Naive B cell (primary cell): ENCODE data around the gene MCTP2. TPM values are rescaled to one million over a fixed set of nuclear protein-coding genes. Genes with fewer than 3 reads are reported as not detected.
A peak's percentile ranks its signal among the peaks of the same experiment; 100 is the strongest.

Source experiments
- ATAC-seq, 2 donors: fragments of 150-1000 bp; cut with Tn5 transposase; 2 replicates each; pipeline ENCODE4 v1.10.0; 2021; ENCODE audit warnings: low read depth in 2 of 2, mild to moderate bottlenecking in 2 of 2, moderate library complexity in 2 of 2
- DNase-seq: peaks from one replicate; pipeline ENCODE4 v3.0.0; 2022
- H3K27ac Mint-ChIP-seq, 6 donors: one replicate each; pipeline ENCODE4 v1.8.0; 2020 to 2022; ENCODE audit warnings: mild to moderate bottlenecking in 6 of 6, mixed read lengths in 6 of 6, moderate library complexity in 5 of 6, inconsistent platforms in 2 of 6
- H3K27me3 Mint-ChIP-seq, 3 donors: one replicate each; pipeline ENCODE4 v1.8.0; 2021 to 2022; ENCODE audit warnings: mixed read lengths in 3 of 3, mild to moderate bottlenecking in 1 of 3
- H3K36me3 Mint-ChIP-seq, 2 donors: one replicate each; pipeline ENCODE4 v1.8.0; 2020 to 2022; ENCODE audit warnings: mixed read lengths in 2 of 2, inconsistent platforms in 1 of 2, mild to moderate bottlenecking in 1 of 2
- H3K4me1 Mint-ChIP-seq, 3 donors: one replicate each; pipeline ENCODE4 v1.8.0; 2020 to 2022; ENCODE audit warnings: mixed read lengths in 3 of 3, inconsistent platforms in 1 of 3, mild to moderate bottlenecking in 1 of 3, moderate library complexity in 1 of 3
- H3K4me3 Mint-ChIP-seq, 8 donors: one replicate each; pipeline ENCODE4 v1.8.0; 2020 to 2022; ENCODE audit warnings: mild to moderate bottlenecking in 8 of 8, mixed read lengths in 8 of 8, moderate library complexity in 8 of 8, inconsistent platforms in 2 of 8
- H3K9me3 Mint-ChIP-seq, 7 donors: one replicate each; pipeline ENCODE4 v1.8.0; 2020 to 2022; ENCODE audit warnings: mixed read lengths in 7 of 7, mild to moderate bottlenecking in 5 of 7, inconsistent platforms in 2 of 7, moderate library complexity in 1 of 7
- polyA plus RNA-seq, 6 donors: library from polyadenylated mRNA; unstranded; fragments of 300-500 nt; fragmentation: Illumina TruSeq; gene quantifications; one replicate each; pipeline ENCODE4 v1.2.3, GENCODE V29; 2021; ENCODE audit warnings: low read depth in 6 of 6

MCTP2 gene
- polyA plus RNA-seq, 6 donors from 2014 or later: 12.7 to 30.5 (median 17.5) TPM

GRCh38 chr15:94277485-94277884 lies 46.1 kb downstream of the MCTP2 start:
- no peak overlapping the region for H3K4me3 Mint-ChIP-seq

GRCh38 chr15:94279736-94280135 lies 48.4 kb downstream of the MCTP2 start:
- Mint-ChIP-seq H3K4me1 (peaks cover 49 to 60% (median 56%) of the 10 kb centered on the region in 3 donors), H3K9me3 (peaks cover 2 to 16% (median 6%) of the 10 kb centered on the region in 7 donors), H3K27me3 (no peaks in the 10 kb centered on the region), H3K36me3 (peaks cover 25 to 27% of the 10 kb centered on the region in 2 donors), H3K27ac (peak overlapping the region in 2 of 6 donors; percentile 62 to 78), H3K4me3 (peak overlapping the region in 1 of 8 donors; percentile 26)
- ATAC-seq: no peak
- DNase-seq: no peak

More at GRCh38 chr15:94277485-94277884, 46.1 kb downstream of the MCTP2 start:
- ATAC-seq: no peak
- no peak for DNase-seq
- Mint-ChIP-seq H3K4me1 (peaks cover 45 to 47% (median 47%) of the 10 kb centered on the region in 3 donors), H3K9me3 (peaks cover 2 to 20% (median 11%) of the 10 kb centered on the region in 7 donors), H3K27me3 (no peaks in the 10 kb centered on the region), H3K27ac (peak overlapping the region in 1 of 6 donors; percentile 67), H3K36me3 (peaks cover 23 to 32% of the 10 kb centered on the region in 2 donors)

- Mint-ChIP-seq H3K4me1 (peaks cover 48 to 59% (median 56%) of the 10 kb centered on the region in 3 donors), H3K36me3 (peaks cover 24 to 27% of the 10 kb centered on the region in 2 donors), H3K9me3 (peaks cover 2 to 15% (median 6%) of the 10 kb centered on the region in 7 donors), H3K4me3 (peak overlapping the region in 4 of 8 donors; percentile 25 to 64 (median 38)), H3K27me3 (no peaks in the 10 kb centered on the region), H3K27ac (peak overlapping the region in 4 of 6 donors; percentile 25 to 63 (median 45))
- no peak for DNase-seq
- ATAC-seq: no peak
These were observed 48.9 kb downstream of the MCTP2 start for GRCh38 chr15:94280301-94280700.

- Mint-ChIP-seq H3K27ac (peak overlapping the region in 4 of 6 donors; percentile 55 to 80 (median 68)), H3K36me3 (peaks cover 24 to 27% of the 10 kb centered on the region in 2 donors), H3K4me1 (peaks cover 63 to 80% (median 73%) of the 10 kb centered on the region in 3 donors), H3K27me3 (no peaks in the 10 kb centered on the region), H3K4me3 (peak overlapping the region in 4 of 8 donors; percentile 5 to 58 (median 28)), H3K9me3 (peaks cover 2 to 15% (median 6%) of the 10 kb centered on the region in 7 donors)
- ATAC-seq (no peak), DNase-seq (no peak)
These were observed 51.2 kb downstream of the MCTP2 start for GRCh38 chr15:94282269-94283250.

GRCh38 chr15:94286583-94286982 lies 55.2 kb downstream of the MCTP2 start:
- H3K36me3 Mint-ChIP-seq: peaks cover 9 to 13% of the 10 kb centered on the region in 2 donors
- ATAC-seq (no peak), DNase-seq (no peak)
- H3K27me3 Mint-ChIP-seq: no peaks in the 10 kb centered on the region
- H3K27ac Mint-ChIP-seq: peak overlapping the region; percentile 93 to 98 (median 97)
- peaks cover 58 to 80% (median 68%) of the 10 kb centered on the region in 3 donors for H3K4me1 Mint-ChIP-seq
- H3K9me3 Mint-ChIP-seq: peaks cover 0 to 8% (median 4%) of the 10 kb centered on the region in 7 donors
- peak overlapping the region; percentile 6 to 92 (median 72) for H3K4me3 Mint-ChIP-seq

- Mint-ChIP-seq H3K4me1 (peaks cover 60 to 77% (median 69%) of the 10 kb centered on the region in 3 donors), H3K9me3 (no peaks in the 10 kb centered on the region), H3K27ac (peak overlapping the region; percentile 93 to 98 (median 97)), H3K4me3 (peak overlapping the region; percentile 77 to 92 (median 88)), H3K27me3 (no peaks in the 10 kb centered on the region), H3K36me3 (peaks cover 0 to under 1% of the 10 kb centered on the region in 2 donors)
- peak; percentile 97 to 98 for ATAC-seq
- peak; percentile 86 for DNase-seq
These were observed 56.5 kb downstream of the MCTP2 start for GRCh38 chr15:94287794-94288246.

GRCh38 chr15:94290730-94291129 lies 59.4 kb downstream of the MCTP2 start:
- Mint-ChIP-seq H3K4me1 (peaks cover 55 to 83% (median 75%) of the 10 kb centered on the region in 3 donors), H3K4me3 (peak overlapping the region; percentile 20 to 82 (median 70))

GRCh38 chr15:94293411-94294402 lies 62.3 kb downstream of the MCTP2 start:
- peak overlapping the region in 6 of 8 donors; percentile 17 to 81 (median 55) for H3K4me3 Mint-ChIP-seq
- DNase-seq (no peak), ATAC-seq (peak in 1 of 2 donors; percentile 10)
- no peaks in the 10 kb centered on the region for H3K9me3 Mint-ChIP-seq
- peak overlapping the region; percentile 60 to 98 (median 75) for H3K27ac Mint-ChIP-seq
- peaks cover 0 to 5% of the 10 kb centered on the region in 2 donors for H3K36me3 Mint-ChIP-seq
- H3K4me1 Mint-ChIP-seq: peaks cover 51 to 81% (median 67%) of the 10 kb centered on the region in 3 donors
- no peaks in the 10 kb centered on the region for H3K27me3 Mint-ChIP-seq

More at GRCh38 chr15:94290730-94291129, 59.4 kb downstream of the MCTP2 start:
- Mint-ChIP-seq H3K36me3 (no peaks in the 10 kb centered on the region), H3K27me3 (no peaks in the 10 kb centered on the region), H3K27ac (peak overlapping the region; percentile 78 to 94 (median 92)), H3K9me3 (no peaks in the 10 kb centered on the region)
- no peak for DNase-seq
- ATAC-seq: no peak

- no peak for DNase-seq
- peaks cover 0 to 5% of the 10 kb centered on the region in 2 donors for H3K36me3 Mint-ChIP-seq
- peak overlapping the region in 3 of 8 donors; percentile 38 to 81 (median 57) for H3K4me3 Mint-ChIP-seq
- H3K4me1 Mint-ChIP-seq: peaks cover 50 to 82% (median 67%) of the 10 kb centered on the region in 3 donors
- H3K27ac Mint-ChIP-seq: peak overlapping the region; percentile 56 to 98 (median 75)
- no peak for ATAC-seq
- H3K9me3 Mint-ChIP-seq: no peaks in the 10 kb centered on the region
- no peaks in the 10 kb centered on the region for H3K27me3 Mint-ChIP-seq
These were observed 63.2 kb downstream of the MCTP2 start for GRCh38 chr15:94294556-94294955.

- Mint-ChIP-seq H3K4me1 (peaks cover 51 to 82% (median 68%) of the 10 kb centered on the region in 3 donors), H3K4me3 (peak overlapping the region in 3 of 8 donors; percentile 10 to 57 (median 38)), H3K27me3 (no peaks in the 10 kb centered on the region), H3K9me3 (no peaks in the 10 kb centered on the region), H3K27ac (peak overlapping the region in 5 of 6 donors; percentile 28 to 93 (median 77)), H3K36me3 (peaks cover 0 to 5% of the 10 kb centered on the region in 2 donors)
- ATAC-seq (no peak), DNase-seq (no peak)
These were observed 63.9 kb downstream of the MCTP2 start for GRCh38 chr15:94295275-94295674.

- Mint-ChIP-seq H3K27me3 (no peaks in the 10 kb centered on the region), H3K27ac (peak overlapping the region; percentile 80 to 97 (median 91)), H3K4me1 (peaks cover 50 to 78% (median 67%) of the 10 kb centered on the region in 3 donors), H3K36me3 (peaks cover 0 to 12% of the 10 kb centered on the region in 2 donors), H3K9me3 (no peaks in the 10 kb centered on the region), H3K4me3 (peak overlapping the region in 5 of 8 donors; percentile 27 to 77 (median 59))
- DNase-seq (no peak), ATAC-seq (no peak)
These were observed 65.4 kb downstream of the MCTP2 start for GRCh38 chr15:94296717-94297116.

- Mint-ChIP-seq H3K27ac (peak overlapping the region; percentile 80 to 97 (median 91)), H3K4me1 (peaks cover 48 to 80% (median 67%) of the 10 kb centered on the region in 3 donors), H3K27me3 (no peaks in the 10 kb centered on the region), H3K9me3 (peaks cover 0 to 3% (median 0%) of the 10 kb centered on the region in 7 donors), H3K4me3 (peak overlapping the region; percentile 8 to 85 (median 72)), H3K36me3 (peaks cover 8 to 20% of the 10 kb centered on the region in 2 donors)
- DNase-seq (peak; percentile 58), ATAC-seq (peak; percentile 94 to 96)
These were observed 66.2 kb downstream of the MCTP2 start for GRCh38 chr15:94297558-94297957.
